ENCODE measurements around the gene KCNJ5.

KCNJ5 gene

DNA sequence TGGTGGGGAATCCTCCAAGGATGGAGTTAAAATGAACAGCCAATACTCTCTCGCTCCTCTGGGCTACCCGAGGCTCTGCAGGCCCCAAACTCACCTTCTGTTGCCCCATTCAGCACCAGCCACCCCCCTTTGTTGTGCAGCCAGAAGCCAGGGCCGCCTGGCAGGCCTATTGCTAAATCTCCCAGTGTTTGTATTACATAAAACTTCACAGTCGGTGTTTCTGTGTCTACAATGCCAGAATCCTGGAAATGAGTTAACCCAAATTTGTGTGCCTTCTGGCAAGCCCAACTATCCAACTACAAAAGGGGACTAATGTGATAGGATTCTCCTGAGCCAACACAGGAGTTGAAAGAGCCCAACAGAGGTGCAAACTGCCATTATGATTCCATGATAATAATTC lies 9.3 kb downstream of the KCNJ5 start:
- DNase-seq (ENCODE audit: low read depth in 1 of 2, low spot score in 1 of 2) = no peak
- TF ChIP-seq, protein P1, sequence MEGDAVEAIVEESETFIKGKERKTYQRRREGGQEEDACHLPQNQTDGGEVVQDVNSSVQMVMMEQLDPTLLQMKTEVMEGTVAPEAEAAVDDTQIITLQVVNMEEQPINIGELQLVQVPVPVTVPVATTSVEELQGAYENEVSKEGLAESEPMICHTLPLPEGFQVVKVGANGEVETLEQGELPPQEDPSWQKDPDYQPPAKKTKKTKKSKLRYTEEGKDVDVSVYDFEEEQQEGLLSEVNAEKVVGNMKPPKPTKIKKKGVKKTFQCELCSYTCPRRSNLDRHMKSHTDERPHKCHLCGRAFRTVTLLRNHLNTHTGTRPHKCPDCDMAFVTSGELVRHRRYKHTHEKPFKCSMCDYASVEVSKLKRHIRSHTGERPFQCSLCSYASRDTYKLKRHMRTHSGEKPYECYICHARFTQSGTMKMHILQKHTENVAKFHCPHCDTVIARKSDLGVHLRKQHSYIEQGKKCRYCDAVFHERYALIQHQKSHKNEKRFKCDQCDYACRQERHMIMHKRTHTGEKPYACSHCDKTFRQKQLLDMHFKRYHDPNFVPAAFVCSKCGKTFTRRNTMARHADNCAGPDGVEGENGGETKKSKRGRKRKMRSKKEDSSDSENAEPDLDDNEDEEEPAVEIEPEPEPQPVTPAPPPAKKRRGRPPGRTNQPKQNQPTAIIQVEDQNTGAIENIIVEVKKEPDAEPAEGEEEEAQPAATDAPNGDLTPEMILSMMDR (IDR thresholded peaks at IDR 0.05; ENCODE audit: insufficient read depth, low read length) = no peak
- TF ChIP-seq SPI1 (IDR thresholded peaks at IDR 0.05; ENCODE audit: borderline replicate concordance, low read depth) (no peak), POLR2AphosphoS5 (IDR thresholded peaks at IDR 0.05; ENCODE audit: low read depth) (no peak), GABPA (IDR thresholded peaks at IDR 0.05; ENCODE audit: low read depth) (no peak)
- TF ChIP-seq, protein P2, sequence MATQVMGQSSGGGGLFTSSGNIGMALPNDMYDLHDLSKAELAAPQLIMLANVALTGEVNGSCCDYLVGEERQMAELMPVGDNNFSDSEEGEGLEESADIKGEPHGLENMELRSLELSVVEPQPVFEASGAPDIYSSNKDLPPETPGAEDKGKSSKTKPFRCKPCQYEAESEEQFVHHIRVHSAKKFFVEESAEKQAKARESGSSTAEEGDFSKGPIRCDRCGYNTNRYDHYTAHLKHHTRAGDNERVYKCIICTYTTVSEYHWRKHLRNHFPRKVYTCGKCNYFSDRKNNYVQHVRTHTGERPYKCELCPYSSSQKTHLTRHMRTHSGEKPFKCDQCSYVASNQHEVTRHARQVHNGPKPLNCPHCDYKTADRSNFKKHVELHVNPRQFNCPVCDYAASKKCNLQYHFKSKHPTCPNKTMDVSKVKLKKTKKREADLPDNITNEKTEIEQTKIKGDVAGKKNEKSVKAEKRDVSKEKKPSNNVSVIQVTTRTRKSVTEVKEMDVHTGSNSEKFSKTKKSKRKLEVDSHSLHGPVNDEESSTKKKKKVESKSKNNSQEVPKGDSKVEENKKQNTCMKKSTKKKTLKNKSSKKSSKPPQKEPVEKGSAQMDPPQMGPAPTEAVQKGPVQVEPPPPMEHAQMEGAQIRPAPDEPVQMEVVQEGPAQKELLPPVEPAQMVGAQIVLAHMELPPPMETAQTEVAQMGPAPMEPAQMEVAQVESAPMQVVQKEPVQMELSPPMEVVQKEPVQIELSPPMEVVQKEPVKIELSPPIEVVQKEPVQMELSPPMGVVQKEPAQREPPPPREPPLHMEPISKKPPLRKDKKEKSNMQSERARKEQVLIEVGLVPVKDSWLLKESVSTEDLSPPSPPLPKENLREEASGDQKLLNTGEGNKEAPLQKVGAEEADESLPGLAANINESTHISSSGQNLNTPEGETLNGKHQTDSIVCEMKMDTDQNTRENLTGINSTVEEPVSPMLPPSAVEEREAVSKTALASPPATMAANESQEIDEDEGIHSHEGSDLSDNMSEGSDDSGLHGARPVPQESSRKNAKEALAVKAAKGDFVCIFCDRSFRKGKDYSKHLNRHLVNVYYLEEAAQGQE (IDR thresholded peaks at IDR 0.05; ENCODE audit: insufficient replicate concordance, low read depth) = no peak
- H3K27me3 ChIP-seq (ENCODE audit: insufficient read depth, poor library complexity, severe bottlenecking) = peaks cover 21% of the 10 kb centered on the region
- H3K4me3 ChIP-seq (replicated peaks; ENCODE audit: insufficient read depth, low read length) = no peak overlapping the region
- H3K27ac ChIP-seq (replicated peaks) = no peak overlapping the region

DNA sequence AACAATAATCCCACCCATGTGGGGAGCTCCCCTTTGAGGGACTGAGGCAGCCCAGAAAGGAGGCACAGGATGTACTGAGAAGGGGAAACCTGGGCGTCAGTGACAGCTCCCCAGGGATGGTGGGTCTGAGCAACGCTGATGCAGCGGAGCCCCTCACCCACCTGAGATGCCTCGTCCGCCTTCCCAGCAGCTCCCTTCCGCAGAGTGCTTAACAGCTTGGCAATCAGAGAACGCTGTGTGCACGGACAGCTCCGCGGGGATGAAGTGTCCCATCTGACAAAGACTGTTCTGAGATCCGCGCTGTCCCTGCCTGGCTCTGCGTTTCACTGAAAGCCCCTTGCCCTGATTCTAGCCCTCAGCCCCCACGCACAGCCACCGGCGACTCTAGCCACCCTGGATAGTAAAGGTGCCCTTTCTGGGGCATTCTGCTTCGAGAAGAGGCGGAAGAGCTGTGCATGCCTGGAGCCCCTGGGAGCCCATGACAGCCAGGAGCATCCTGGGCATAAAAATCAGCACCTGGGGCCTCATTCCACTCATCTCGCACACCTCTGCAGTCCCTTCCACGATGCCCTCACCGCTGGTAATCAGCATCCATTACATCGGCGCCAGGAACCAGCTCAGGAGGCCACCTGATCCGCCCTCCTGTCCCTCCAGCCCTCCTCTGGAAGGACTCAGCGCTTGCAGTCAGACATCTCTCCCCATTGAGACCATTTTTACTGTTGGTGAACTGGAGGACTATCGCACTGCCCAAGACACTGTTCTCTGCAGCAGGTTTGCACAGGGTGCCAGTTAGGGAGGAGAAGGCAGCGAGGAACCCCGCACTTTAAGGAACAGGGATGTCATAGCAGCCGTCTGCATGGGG lies 10.7 kb downstream of the KCNJ5 start:
- peaks cover 26% of the 10 kb centered on the region for H3K27me3 ChIP-seq (ENCODE audit: insufficient read depth, poor library complexity, severe bottlenecking)
- no peak for DNase-seq (ENCODE audit: low read depth in 1 of 2, low spot score in 1 of 2)
- TF ChIP-seq POLR2AphosphoS5 (IDR thresholded peaks at IDR 0.05; ENCODE audit: low read depth) (no peak), GABPA (IDR thresholded peaks at IDR 0.05; ENCODE audit: low read depth) (no peak), SPI1 (IDR thresholded peaks at IDR 0.05; ENCODE audit: borderline replicate concordance, low read depth) (no peak)
- TF ChIP-seq, protein P1 (IDR thresholded peaks at IDR 0.05; ENCODE audit: insufficient read depth, low read length) = no peak
- TF ChIP-seq, protein P2 (IDR thresholded peaks at IDR 0.05; ENCODE audit: insufficient replicate concordance, low read depth) = no peak
- no peak overlapping the region for H3K4me3 ChIP-seq (replicated peaks; ENCODE audit: insufficient read depth, low read length)
- H3K27ac ChIP-seq (replicated peaks) = no peak overlapping the region

DNA sequence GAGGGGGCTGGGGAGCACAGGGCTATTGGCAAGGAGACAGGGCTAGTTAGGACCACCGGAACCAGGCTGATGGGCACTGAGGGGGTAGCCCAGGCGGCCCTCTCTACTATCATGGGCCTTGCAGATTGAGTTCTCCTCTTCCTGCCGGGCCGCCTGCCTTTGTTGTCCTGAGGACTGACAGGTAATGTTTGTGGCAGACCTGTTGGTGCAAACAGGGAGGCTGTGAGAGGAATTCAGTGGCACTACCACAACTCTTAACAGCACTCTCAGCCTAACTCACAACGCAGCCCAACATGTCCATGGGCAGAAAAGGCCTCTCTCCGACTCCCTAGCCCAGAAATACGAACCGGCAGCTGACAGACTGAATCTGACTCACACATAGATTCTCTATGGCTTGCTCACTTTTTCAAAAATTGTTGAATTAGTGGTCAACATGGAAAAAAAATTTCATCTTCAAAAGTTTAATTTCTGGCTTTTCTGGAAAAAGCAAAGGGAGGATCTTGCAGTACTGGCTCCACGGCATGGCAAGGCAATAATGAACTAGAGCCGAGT lies 11.4 kb downstream of the KCNJ5 start:
- DNase-seq (ENCODE audit: low read depth in 1 of 2, low spot score in 1 of 2) = no peak
- Histone ChIP-seq H3K27me3 (ENCODE audit: insufficient read depth, poor library complexity, severe bottlenecking) (peaks cover 30% of the 10 kb centered on the region), H3K27ac (replicated peaks) (no peak overlapping the region), H3K4me3 (replicated peaks; ENCODE audit: insufficient read depth, low read length) (no peak overlapping the region)
- TF ChIP-seq POLR2AphosphoS5 (IDR thresholded peaks at IDR 0.05; ENCODE audit: low read depth) (no peak), SPI1 (IDR thresholded peaks at IDR 0.05; ENCODE audit: borderline replicate concordance, low read depth) (no peak), GABPA (IDR thresholded peaks at IDR 0.05; ENCODE audit: low read depth) (no peak)
- TF ChIP-seq, protein P2 (IDR thresholded peaks at IDR 0.05; ENCODE audit: insufficient replicate concordance, low read depth) = no peak

Data from HL-60 (cell line).